GM12878 (cell line): ENCODE data around the gene MRPS35. TPM values are rescaled to one million over a fixed set of nuclear protein-coding genes. Genes with fewer than 3 reads are reported as not detected.

Experiments
- ATAC-seq: fragments of 200-7000 bp; cut with Tn5 transposase; 3 replicates; pipeline ENCODE4 v1.9.1; 2020; ENCODE audit warnings: mild to moderate bottlenecking, moderate library complexity
- BruUV-seq: library from RNA; stranded (reverse); fragments of 400-500 nt; replicated peaks from 2 replicates; lab custom pipeline; 2021; lab: Mats Ljungman, UMichigan
- CTCF ChIA-PET: fragments of 300-600 bp; sonication (Branson Sonifier 250); formaldehyde crosslinking; extraction: SDS; loops from one replicate; lab custom pipeline; 2021; ENCODE audit warnings: inconsistent platforms; lab: Yijun Ruan, JAX
- POLR2A ChIA-PET: fragments of 350-600 bp; formaldehyde crosslinking; extraction: SDS; loops from one replicate; lab custom pipeline; 2021; ENCODE audit warnings: inconsistent platforms; lab: Charles Lee
- RAD21 ChIA-PET: fragments of 300-600 bp; sonication (Branson Sonifier 250); formaldehyde crosslinking; loops from one replicate; lab custom pipeline; 2023; ENCODE audit warnings: antibody characterized with exemption; ENCODE audit not compliant: unreplicated experiment; lab: Charles Lee
- SMC1A ChIA-PET: fragments of 300-600 bp; sonication (Branson Sonifier 250); formaldehyde crosslinking; loops from one replicate; lab custom pipeline; 2023; ENCODE audit not compliant: unreplicated experiment, uncharacterized antibody; lab: Charles Lee
- DNase-seq: peaks from one replicate; pipeline ENCODE4 v3.0.0-alpha.2; 2011; ENCODE audit warnings: low read depth, low spot score
- FAIRE-seq: peaks from 3 replicates; lab custom pipeline; 2011; peaks lifted over from hg19 to GRCh38; lab: Jason Lieb, UNC
- H2AFZ ChIP-seq: 2 replicates; pipeline ENCODE4 v1.6.0; 2011; ENCODE audit warnings: low read depth, low read length, control low read depth; ENCODE audit not compliant: control insufficient read depth
- H3K27ac ChIP-seq: 2 replicates; pipeline ENCODE4 v1.5.1; 2011; ENCODE audit warnings: control low read depth; ENCODE audit not compliant: control insufficient read depth, insufficient read depth
- H3K27me3 ChIP-seq, 2 experiments: replicated peaks in 1 of 2; 2 replicates each; pipeline versions ENCODE4 v1.6.0 to v1.6.1; 2011; ENCODE audit warnings: low read length in 1 of 2; ENCODE audit not compliant: control insufficient read depth in 2 of 2, insufficient read depth in 2 of 2
- H3K36me3 ChIP-seq, 2 experiments: 2 replicates each; pipeline ENCODE4 v1.5.1; 2011; ENCODE audit warnings: low read length in 1 of 2; ENCODE audit not compliant: control insufficient read depth in 2 of 2, insufficient read depth in 2 of 2
- H3K4me1 ChIP-seq: 2 replicates; pipeline ENCODE4 v1.6.1; 2011; ENCODE audit warnings: mild to moderate bottlenecking, low read length, moderate library complexity, mixed read lengths; ENCODE audit not compliant: control insufficient read depth, insufficient read depth
- H3K4me2 ChIP-seq: 2 replicates; pipeline ENCODE4 v1.6.0; 2011; ENCODE audit warnings: control low read depth; ENCODE audit not compliant: control insufficient read depth, insufficient read depth
- H3K4me3 ChIP-seq: fragments of 200-600 bp; sonication (generic); 2 replicates; pipeline ENCODE4 v1.5.1; 2016
- H3K79me2 ChIP-seq: 2 replicates; pipeline ENCODE4 v1.6.0; 2011; ENCODE audit warnings: low read length; ENCODE audit not compliant: control insufficient read depth, insufficient read depth
- H3K9ac ChIP-seq: 2 replicates; pipeline ENCODE4 v1.8.0; 2011; ENCODE audit warnings: low read length, control low read depth, mixed read lengths; ENCODE audit not compliant: control insufficient read depth, insufficient read depth
- H3K9me3 ChIP-seq: replicated peaks from 3 replicates; pipeline ENCODE4 v1.5.1; 2011; ENCODE audit warnings: mild to moderate bottlenecking, low read length; ENCODE audit not compliant: control insufficient read depth, insufficient read depth
- H4K20me1 ChIP-seq: 2 replicates; pipeline ENCODE4 v1.6.0; 2011; ENCODE audit not compliant: control insufficient read depth, insufficient read depth
- EED ChIP-seq: sonication (generic); IDR thresholded peaks from 2 replicates; pipeline ENCODE4 v1.6.1; 2016; ENCODE audit warnings: antibody characterized with exemption, low read depth
- FOXK2 ChIP-seq: fragments of 450-650 bp; IDR thresholded peaks from 2 replicates; pipeline ENCODE4 v1.6.1; 2017; ENCODE audit warnings: mild to moderate bottlenecking, moderate library complexity
- FOXM1 ChIP-seq: IDR thresholded peaks from 2 replicates; pipeline ENCODE4 v1.6.1; 2012; ENCODE audit warnings: low read depth, mild to moderate bottlenecking, inconsistent platforms, low read length, moderate library complexity
- GABPA ChIP-seq: IDR thresholded peaks from 2 replicates; pipeline ENCODE4 v1.6.1; 2014; ENCODE audit warnings: antibody characterized with exemption, low read depth, mild to moderate bottlenecking, inconsistent platforms
- IRF3 ChIP-seq: fragments of 450-650 bp; IDR thresholded peaks from 2 replicates; pipeline ENCODE4 v1.6.1; 2014; ENCODE audit warnings: mild to moderate bottlenecking
- NFXL1 ChIP-seq: fragments of 450-650 bp; IDR thresholded peaks from 2 replicates; pipeline ENCODE4 v1.6.1; 2017; ENCODE audit warnings: antibody characterized with exemption, mild to moderate bottlenecking, borderline replicate concordance
- RAD21 ChIP-seq: IDR thresholded peaks from 2 replicates; pipeline ENCODE4 v1.6.1; 2011; ENCODE audit warnings: mild to moderate bottlenecking, low read depth, low read length, moderate library complexity; ENCODE audit not compliant: insufficient read depth
- SUPT20H ChIP-seq: IDR thresholded peaks from 2 replicates; pipeline ENCODE4 v1.6.1; 2011; ENCODE audit warnings: low read depth, mild to moderate bottlenecking, low read length, moderate library complexity, borderline replicate concordance; ENCODE audit not compliant: control insufficient read depth
- WGBS: methylation state at CpG from one replicate; pipeline ENCODE4 v1.1.6; 2016; ENCODE audit warnings: low lambda C conversion rate; ENCODE audit not compliant: insufficient replicate concordance, insufficient coverage; ENCODE audit errors: missing lambda C conversion rate; 5-methylcytosine and 5-hydroxymethylcytosine counted together
- in situ Hi-C: fragments of 300-500 bp; cut with MboI; formaldehyde crosslinking; loops from 9 replicates; pipeline ENCODE4 v1.14.3; 2018; ENCODE audit warnings: mixed read lengths
- intact Hi-C: fragments of 100-400 bp; cut with micrococcal nuclease; formaldehyde crosslinking; loops from one replicate; pipeline ENCODE4 v1.14.2; 2022; ENCODE audit not compliant: unreplicated experiment
- polyA plus RNA-seq, 11 experiments: library from polyadenylated mRNA; depleted of rRNA in 4 of 11; unstranded in 6 of 11; stranded (reverse) in 5 of 11; fragments of >200 nt; fragmentation: Nextera tagmentation in 4 of 11; fragmentation: Illumina TruSeq in 1 of 11; extraction: Ambion mirVana in 4 of 11; extraction: Trizol in 1 of 11; gene quantifications; 1 replicate in 1 of 11; 2 replicates in 10 of 11; pipeline versions ENCODE4 v1.2.1 to v1.2.3, GENCODE V29; 2011 to 2016; ENCODE audit warnings: inconsistent platforms in 2 of 11, missing spikeins in 2 of 11, low read depth in 1 of 11
- total RNA-seq, 4 experiments: library from RNA; depleted of rRNA in 3 of 4; stranded (reverse); fragments of >200 nt in 3 of 4; fragmentation: Illumina TruSeq in 1 of 4; extraction: Trizol in 1 of 4; gene quantifications; 2 replicates each; pipeline versions ENCODE4 v1.2.1 to v1.2.3, GENCODE V29; 2013 to 2021

Gene MRPS35
- total and polyA plus RNA-seq, 10 of the 15 experiments (the other 5 are each of a cell fraction or from before 2014, with no cell fraction given), result 45.7 to 111 (median 67.1) TPM

GRCh38 chr12:27666510-27666909, 44.1 kb upstream of the MRPS35 start:
- intact Hi-C loops, result no loop called here
- ChIA-PET RAD21 (no interaction called here), SMC1A (no interaction called here), CTCF (no interaction called here), POLR2A (no interaction called here)
- no peak overlapping the region for H3K4me2 ChIP-seq
- no peak overlapping the region for H2AFZ ChIP-seq
- 39% methylated on average over 3 of the region's 3 CpGs for WGBS
- no peak overlapping the region for H3K4me3 ChIP-seq
- H3K9me3 ChIP-seq, result no peaks in the 10 kb centered on the region
- H3K27me3 ChIP-seq, result no peaks in the 10 kb centered on the region
- no peaks in the 10 kb centered on the region for H4K20me1 ChIP-seq
- no peaks in the 10 kb centered on the region for H3K79me2 ChIP-seq
- DNase-seq (no peak), ATAC-seq (no peak), FAIRE-seq (no peak)
- TF ChIP-seq EED, result no peak
- no peak for TF ChIP-seq FOXM1
- no peak for TF ChIP-seq GABPA
- TF ChIP-seq RAD21, result no peak
- TF ChIP-seq NFXL1, result no peak
- no peak for TF ChIP-seq FOXK2
- no peak for TF ChIP-seq IRF3
- TF ChIP-seq SUPT20H, result no peak
- H3K36me3 ChIP-seq, result no peaks in the 10 kb centered on the region; a peak in 1 of 4 replicates
- in situ Hi-C loops, result loop anchor here (25.0 kb wide), 1 partner anchor 229 kb away; the partner anchor contains the start of gene SMCO2
- no TSS peak for BruUV-seq
- H3K4me1 ChIP-seq, result no peaks in the 10 kb centered on the region
- H3K27ac ChIP-seq, result no peak overlapping the region
- H3K9ac ChIP-seq, result no peak overlapping the region
